Lung (tissue), 12 donors: ENCODE data around the gene GNL3. TPM values are rescaled to one million over a fixed set of nuclear protein-coding genes. Genes with fewer than 3 reads are reported as not detected.

Source experiments
- ATAC-seq: fragments of 200-7000 bp; cut with Tn5 transposase; one replicate; pipeline ENCODE4 v1.9.1; 2020; ENCODE audit warnings: moderate number of reproducible peaks; ENCODE audit not compliant: insufficient read depth, low FRiP score
- DNase-seq, 3 donors: peaks; one replicate each; pipeline ENCODE4 v3.0.0-alpha.2; 2013 to 2017
- H3K27ac ChIP-seq, 2 donors: one replicate each; pipeline ENCODE4 v1.5.1; 2013; ENCODE audit warnings: mild to moderate bottlenecking in 2 of 2, moderate library complexity in 2 of 2, control low read depth in 1 of 2, inconsistent platforms in 1 of 2, low read depth in 1 of 2, low read length in 1 of 2
- H3K27me3 ChIP-seq, 3 donors: one replicate each; pipeline ENCODE4 v1.5.1; 2013; ENCODE audit warnings: low read length in 2 of 3; ENCODE audit not compliant: control insufficient read depth in 3 of 3, insufficient read depth in 3 of 3
- H3K36me3 ChIP-seq, 4 donors: one replicate each; pipeline ENCODE4 v1.5.1; 2013; ENCODE audit warnings: low read length in 4 of 4, mild to moderate bottlenecking in 1 of 4, moderate library complexity in 1 of 4; ENCODE audit not compliant: control insufficient read depth in 4 of 4, insufficient read depth in 4 of 4
- H3K4me1 ChIP-seq, 5 donors: one replicate each; pipeline ENCODE4 v1.5.1; 2013; ENCODE audit warnings: low read length in 5 of 5, mild to moderate bottlenecking in 2 of 5, moderate library complexity in 1 of 5; ENCODE audit not compliant: control insufficient read depth in 5 of 5, insufficient read depth in 5 of 5
- H3K4me3 ChIP-seq: one replicate; pipeline ENCODE4 v1.5.1; 2013; ENCODE audit warnings: mild to moderate bottlenecking, control low read depth, moderate library complexity
- H3K9ac ChIP-seq, 2 donors: one replicate each; pipeline ENCODE4 v1.5.1; 2013; ENCODE audit warnings: low read length in 2 of 2, control low read depth in 1 of 2; ENCODE audit not compliant: insufficient read depth in 1 of 2
- H3K9me3 ChIP-seq, 4 donors: one replicate each; pipeline ENCODE4 v1.5.1; 2013; ENCODE audit warnings: low read length in 3 of 4, mild to moderate bottlenecking in 1 of 4, moderate library complexity in 1 of 4; ENCODE audit not compliant: control insufficient read depth in 4 of 4, insufficient read depth in 3 of 4
- WGBS, 2 donors: extraction: QIAGEN DNeasy Blood & Tissue Kit; methylation state at CpG; one replicate each; pipeline ENCODE4 v1.1.7; 2013; 5-methylcytosine and 5-hydroxymethylcytosine counted together
- polyA plus RNA-seq, 2 donors: library from polyadenylated mRNA; stranded (reverse); fragments of 200-250 nt; gene quantifications; one replicate each; pipeline ENCODE4 v1.2.1, GENCODE V29; 2013
- total RNA-seq, 2 donors: library from RNA; depleted of rRNA in 1 of 2; stranded (reverse); fragments of >200 nt in 1 of 2; gene quantifications; one replicate each; pipeline ENCODE4 v1.2.1, GENCODE V29; 2014 to 2021
- TF ChIP-seq, protein P1 (sequence below): IDR thresholded peaks from 2 replicates; pipeline ENCODE4 v1.5.1; 2012; ENCODE audit warnings: mild to moderate bottlenecking; ENCODE audit errors: control extremely low read depth, extremely low read depth
- donor health status: control.
- donor health status: control.
- donor health status: Bipolar disorder and iron deficiency.
- donor health status: healthy.
- donor health status: DM: yes; HTN: yes; CAD: no.

GNL3 gene
- total and polyA plus RNA-seq, 4 donors: 57.5 to 84.6 (median 72.4) TPM

DNA sequence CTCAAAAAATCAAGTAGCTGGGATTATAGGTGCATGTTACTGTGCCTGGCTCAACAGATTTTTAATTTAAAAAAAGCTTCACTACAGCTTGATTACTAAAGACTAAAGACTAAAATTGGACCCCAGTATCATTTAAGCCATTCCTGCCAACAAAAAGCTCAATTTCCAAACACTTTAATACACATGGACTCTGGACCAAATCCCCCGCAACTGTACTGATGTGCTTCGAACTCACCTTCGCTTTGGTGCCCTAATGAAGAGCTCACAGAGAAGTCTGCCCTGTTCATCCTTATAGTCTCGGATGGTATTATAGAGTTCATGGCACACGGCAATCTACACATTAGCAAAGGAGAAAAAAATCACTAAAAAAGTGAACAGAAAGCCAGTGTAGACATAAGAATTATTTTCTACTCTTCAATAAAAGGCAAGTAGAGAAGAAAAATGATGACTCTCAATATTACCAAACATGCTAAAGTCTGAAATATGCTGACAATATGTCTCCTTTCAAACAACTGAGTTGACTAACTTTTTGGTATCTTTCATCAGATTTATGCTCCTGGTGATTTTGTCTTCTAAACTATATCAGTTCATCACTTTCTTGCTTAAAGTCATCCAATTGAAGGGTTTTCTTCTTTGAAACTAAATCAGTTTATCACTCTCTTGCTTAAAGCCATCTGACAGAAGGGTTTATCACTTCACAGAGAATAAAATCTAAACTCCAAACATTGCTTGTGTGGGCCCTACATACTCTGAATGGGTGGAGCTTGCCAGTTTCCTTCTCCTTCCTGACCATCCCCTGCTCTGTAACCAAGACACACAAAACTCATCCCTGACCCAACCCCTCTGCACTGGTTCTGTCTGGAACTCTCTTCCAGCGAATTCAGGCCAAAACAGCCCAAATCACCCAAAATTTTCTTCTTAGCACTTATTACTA, 7.3 kb upstream of the GNL3 start:
- Histone ChIP-seq H3K9ac (no peak overlapping the region), H3K4me3 (no peak overlapping the region), H3K27me3 (no peaks in the 10 kb centered on the region), H3K36me3 (peaks cover 11 to 46% (median 18%) of the 10 kb centered on the region in 4 donors), H3K27ac (no peak overlapping the region), H3K4me1 (peaks cover 0 to 11% (median 6%) of the 10 kb centered on the region in 5 donors), H3K9me3 (no peaks in the 10 kb centered on the region)
- TF ChIP-seq, protein P1, sequence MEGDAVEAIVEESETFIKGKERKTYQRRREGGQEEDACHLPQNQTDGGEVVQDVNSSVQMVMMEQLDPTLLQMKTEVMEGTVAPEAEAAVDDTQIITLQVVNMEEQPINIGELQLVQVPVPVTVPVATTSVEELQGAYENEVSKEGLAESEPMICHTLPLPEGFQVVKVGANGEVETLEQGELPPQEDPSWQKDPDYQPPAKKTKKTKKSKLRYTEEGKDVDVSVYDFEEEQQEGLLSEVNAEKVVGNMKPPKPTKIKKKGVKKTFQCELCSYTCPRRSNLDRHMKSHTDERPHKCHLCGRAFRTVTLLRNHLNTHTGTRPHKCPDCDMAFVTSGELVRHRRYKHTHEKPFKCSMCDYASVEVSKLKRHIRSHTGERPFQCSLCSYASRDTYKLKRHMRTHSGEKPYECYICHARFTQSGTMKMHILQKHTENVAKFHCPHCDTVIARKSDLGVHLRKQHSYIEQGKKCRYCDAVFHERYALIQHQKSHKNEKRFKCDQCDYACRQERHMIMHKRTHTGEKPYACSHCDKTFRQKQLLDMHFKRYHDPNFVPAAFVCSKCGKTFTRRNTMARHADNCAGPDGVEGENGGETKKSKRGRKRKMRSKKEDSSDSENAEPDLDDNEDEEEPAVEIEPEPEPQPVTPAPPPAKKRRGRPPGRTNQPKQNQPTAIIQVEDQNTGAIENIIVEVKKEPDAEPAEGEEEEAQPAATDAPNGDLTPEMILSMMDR: no peak
- ATAC-seq: no peak
- DNase-seq: no peak
- WGBS, 2 donors: 97 to 99% methylated on average over 6 of the region's 6 CpGs

DNA sequence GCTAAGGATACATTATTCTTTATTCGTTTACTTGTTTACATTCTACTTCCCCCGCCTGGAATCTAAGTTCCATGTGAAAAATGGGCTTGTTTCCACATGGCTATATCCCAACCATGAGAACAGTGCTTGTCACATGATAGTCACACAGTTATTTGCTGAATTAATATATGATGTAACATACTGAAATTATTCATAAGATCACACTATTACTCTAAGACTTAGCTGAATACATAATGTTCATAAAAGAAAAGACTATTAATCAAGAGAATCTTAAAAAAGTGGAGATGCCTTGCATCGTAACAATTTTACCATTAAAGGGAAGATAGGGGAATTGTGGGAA, 6.7 kb upstream of the GNL3 start:
- ATAC-seq: no peak

DNA sequence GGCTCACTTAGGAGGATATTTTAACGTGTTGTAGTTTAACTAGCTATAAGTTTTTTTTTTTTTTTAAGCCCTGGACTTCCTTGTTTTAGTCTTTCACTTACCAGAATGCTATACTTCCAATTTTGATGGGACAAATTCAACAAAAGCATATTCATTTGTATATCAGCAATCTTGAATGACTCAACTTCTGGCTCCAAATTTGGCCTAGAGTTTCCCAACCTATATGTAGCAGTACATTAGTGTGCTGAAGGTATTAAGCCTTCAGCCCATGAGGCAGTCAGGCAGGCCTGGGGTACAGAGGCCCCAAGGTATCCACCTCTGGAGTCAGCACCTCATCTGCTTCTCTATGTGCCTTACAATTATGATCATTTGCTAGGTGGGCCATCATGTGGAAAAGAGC, 6.0 kb upstream of the GNL3 start:
- ATAC-seq (no peak), DNase-seq (no peak)
- H3K9me3 ChIP-seq: no peaks in the 10 kb centered on the region
- peaks cover 2 to 20% (median 7%) of the 10 kb centered on the region in 5 donors for H3K4me1 ChIP-seq
- 38 to 69% methylated on average over 1 of the region's 1 CpG for WGBS, 2 donors
- no peak overlapping the region for H3K9ac ChIP-seq
- TF ChIP-seq, protein P1: no peak
- no peaks in the 10 kb centered on the region for H3K27me3 ChIP-seq
- H3K36me3 ChIP-seq: peaks cover 11 to 43% (median 16%) of the 10 kb centered on the region in 4 donors
- H3K4me3 ChIP-seq: no peak overlapping the region
- H3K27ac ChIP-seq: peak overlapping the region; percentile 26 to 47

More for the DNA sequence above, 6.7 kb upstream of the GNL3 start:
- TF ChIP-seq, protein P1: no peak
- H3K9ac ChIP-seq: no peak overlapping the region
- peak in 1 of 3 donors; percentile 25 for DNase-seq
- H3K27ac ChIP-seq: no peak overlapping the region
- peaks cover 11 to 44% (median 18%) of the 10 kb centered on the region in 4 donors for H3K36me3 ChIP-seq
- 80 to 81% methylated on average over 3 of the region's 3 CpGs for WGBS, 2 donors
- no peak overlapping the region for H3K4me3 ChIP-seq
- peaks cover 1 to 14% (median 6%) of the 10 kb centered on the region in 5 donors for H3K4me1 ChIP-seq
- H3K27me3 ChIP-seq: no peaks in the 10 kb centered on the region
- no peaks in the 10 kb centered on the region for H3K9me3 ChIP-seq
